ENCODE measurements around the gene TXNDC8. TPM values are rescaled to one million over a fixed set of nuclear protein-coding genes. Genes with fewer than 3 reads are reported as not detected.

TXNDC8 gene
- total RNA-seq, 1 experiment from 2014 or later = not detected

DNA sequence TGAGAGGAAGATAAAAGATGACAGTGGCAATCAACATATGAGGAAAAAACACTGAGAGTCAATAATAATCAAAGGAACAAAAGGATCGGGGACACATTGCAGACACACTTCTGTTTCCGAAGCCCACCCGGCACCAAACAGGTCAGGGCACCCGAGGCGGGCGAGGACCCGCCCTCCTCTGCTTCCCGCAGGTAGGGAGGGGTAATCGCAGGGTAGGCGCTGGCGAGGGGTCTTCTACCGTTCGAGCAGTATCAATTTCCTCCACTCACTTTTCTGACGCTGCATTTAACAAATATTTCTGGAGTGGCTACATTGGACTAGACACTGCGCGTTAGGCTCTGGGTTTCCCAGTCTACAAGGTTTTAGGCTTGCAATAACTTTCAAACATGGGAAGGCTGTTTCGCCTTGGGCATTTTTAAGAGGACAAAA, 82.6 kb downstream of the TXNDC8 start:
- RAD21 ChIA-PET (ENCODE audit: low non-redundant PET in 1 of 2, low total read pairs in 2 of 2, uncharacterized antibody in 2 of 2, unreplicated experiment in 2 of 2) = no interaction called here
- intact Hi-C loops (cut with micrococcal nuclease) = loop anchor here (5.0 kb wide), 1 partner anchor 1303 kb away; no protein-coding TSS in a partner anchor
- no peaks in the 10 kb centered on the region for H3K9me2 ChIP-seq (ENCODE audit: insufficient read depth)
- ATAC-seq (no peak), DNase-seq (ENCODE audit: low read depth, low spot score) (no peak)
- peak overlapping the region; percentile 87 for H3K4me2 ChIP-seq (ENCODE audit: low read length)
- peaks cover 7 to 12% of the 10 kb centered on the region in 2 experiments for H3K36me3 ChIP-seq (ENCODE audit: control insufficient read depth in 1 of 2, insufficient read depth in 2 of 2, low read length in 2 of 2)
- CTCF ChIA-PET = no interaction called here
- peak overlapping the region; percentile 94 for H3K9ac ChIP-seq (ENCODE audit: low read length)
- no peaks in the 10 kb centered on the region for H3K9me3 ChIP-seq (ENCODE audit: control insufficient read depth in 1 of 2, insufficient read depth in 1 of 2, low read depth in 1 of 2, low read length in 2 of 2)
- H3K79me2 ChIP-seq (ENCODE audit: insufficient read depth, low read length) = peaks cover 63% of the 10 kb centered on the region
- TF ChIP-seq POLR2AphosphoS5 (IDR thresholded peaks at IDR 0.05; ENCODE audit: low read depth, low read length) (no peak), EZH2 (IDR thresholded peaks at IDR 0.05) (no peak), FOSL1 (IDR thresholded peaks at IDR 0.05; ENCODE audit: low read depth) (no peak), JUND (IDR thresholded peaks at IDR 0.05) (no peak), YY1 (IDR thresholded peaks at IDR 0.05; ENCODE audit: extremely low read depth, insufficient replicate concordance, low read depth, low read length) (no peak), ELF1 (IDR thresholded peaks at IDR 0.05; ENCODE audit: borderline replicate concordance, low read depth) (no peak)
- TF ChIP-seq, protein P1, sequence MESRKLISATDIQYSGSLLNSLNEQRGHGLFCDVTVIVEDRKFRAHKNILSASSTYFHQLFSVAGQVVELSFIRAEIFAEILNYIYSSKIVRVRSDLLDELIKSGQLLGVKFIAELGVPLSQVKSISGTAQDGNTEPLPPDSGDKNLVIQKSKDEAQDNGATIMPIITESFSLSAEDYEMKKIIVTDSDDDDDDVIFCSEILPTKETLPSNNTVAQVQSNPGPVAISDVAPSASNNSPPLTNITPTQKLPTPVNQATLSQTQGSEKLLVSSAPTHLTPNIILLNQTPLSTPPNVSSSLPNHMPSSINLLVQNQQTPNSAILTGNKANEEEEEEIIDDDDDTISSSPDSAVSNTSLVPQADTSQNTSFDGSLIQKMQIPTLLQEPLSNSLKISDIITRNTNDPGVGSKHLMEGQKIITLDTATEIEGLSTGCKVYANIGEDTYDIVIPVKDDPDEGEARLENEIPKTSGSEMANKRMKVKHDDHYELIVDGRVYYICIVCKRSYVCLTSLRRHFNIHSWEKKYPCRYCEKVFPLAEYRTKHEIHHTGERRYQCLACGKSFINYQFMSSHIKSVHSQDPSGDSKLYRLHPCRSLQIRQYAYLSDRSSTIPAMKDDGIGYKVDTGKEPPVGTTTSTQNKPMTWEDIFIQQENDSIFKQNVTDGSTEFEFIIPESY (IDR thresholded peaks at IDR 0.05; ENCODE audit: extremely low read depth, insufficient replicate concordance, low read length) = no peak
- POLR2A ChIA-PET = no interaction called here
- no peak overlapping the region for H2AFZ ChIP-seq (ENCODE audit: low read depth, low read length, poor library complexity, severe bottlenecking)
- peak overlapping the region; percentile 76 to 86 for H3K4me3 ChIP-seq (replicated peaks in 1 of 2; ENCODE audit: low read depth in 1 of 2, low read length in 2 of 2)
- peaks cover 8 to 57% of the 10 kb centered on the region in 2 experiments for H3K4me1 ChIP-seq (ENCODE audit: control insufficient read depth in 1 of 2, insufficient read depth in 2 of 2, low read length in 2 of 2)
- H3K27ac ChIP-seq (ENCODE audit: low read depth, low read length) = peak overlapping the region; percentile 74
- no TSS peak for BruUV-seq (replicated peaks)
- peaks cover 51% of the 10 kb centered on the region; the same call in 1 of the 2 replicates for H4K20me1 ChIP-seq (ENCODE audit: insufficient read depth)
- no peaks in the 10 kb centered on the region for H3K27me3 ChIP-seq (ENCODE audit: insufficient read depth, low read length)

DNA sequence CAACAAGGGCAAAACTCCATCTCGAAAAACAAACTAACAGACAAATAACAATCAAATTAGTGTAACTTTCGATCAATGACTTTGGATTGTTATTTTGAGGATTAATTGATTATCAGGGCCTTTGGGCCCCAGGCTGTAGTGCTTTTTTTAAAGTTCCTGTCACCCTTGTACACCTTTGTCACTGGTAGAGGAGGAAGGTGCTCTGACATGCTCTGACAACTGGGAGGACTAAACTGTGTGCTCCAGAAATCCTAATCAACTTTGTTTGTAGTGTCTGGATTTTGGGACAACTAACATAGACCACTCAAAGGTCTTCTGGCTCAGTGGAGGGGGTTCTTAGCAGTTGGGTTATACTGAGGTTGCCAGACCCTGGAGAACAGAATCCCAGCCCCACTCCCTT, 83.2 kb downstream of the TXNDC8 start:
- no TSS peak for BruUV-seq (replicated peaks)
- POLR2A ChIA-PET = no interaction called here
- TF ChIP-seq SP1 (IDR thresholded peaks at IDR 0.05; ENCODE audit: low read depth) (no peak), ZNF274 (IDR thresholded peaks at IDR 0.05; ENCODE audit: low read depth, low read length) (no peak), ELF1 (IDR thresholded peaks at IDR 0.05; ENCODE audit: borderline replicate concordance, low read depth) (no peak), EGR1 (IDR thresholded peaks at IDR 0.05; ENCODE audit: low read depth) (no peak), CBX3 (IDR thresholded peaks at IDR 0.05; ENCODE audit: low read depth) (no peak), TCF7L2 (IDR thresholded peaks at IDR 0.05; ENCODE audit: borderline replicate concordance, extremely low read depth, insufficient read depth, insufficient read length) (no peak), YY1 (IDR thresholded peaks at IDR 0.05; ENCODE audit: extremely low read depth, insufficient replicate concordance, low read depth, low read length) (no peak), SIN3A (IDR thresholded peaks at IDR 0.05; ENCODE audit: low read depth) (no peak), POLR2AphosphoS5 (IDR thresholded peaks at IDR 0.05; ENCODE audit: low read depth, low read length) (no peak), EZH2 (IDR thresholded peaks at IDR 0.05) (no peak)
- TF ChIP-seq, protein P2, sequence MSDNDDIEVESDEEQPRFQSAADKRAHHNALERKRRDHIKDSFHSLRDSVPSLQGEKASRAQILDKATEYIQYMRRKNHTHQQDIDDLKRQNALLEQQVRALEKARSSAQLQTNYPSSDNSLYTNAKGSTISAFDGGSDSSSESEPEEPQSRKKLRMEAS (IDR thresholded peaks at IDR 0.05) = no peak
- TF ChIP-seq, protein P3, sequence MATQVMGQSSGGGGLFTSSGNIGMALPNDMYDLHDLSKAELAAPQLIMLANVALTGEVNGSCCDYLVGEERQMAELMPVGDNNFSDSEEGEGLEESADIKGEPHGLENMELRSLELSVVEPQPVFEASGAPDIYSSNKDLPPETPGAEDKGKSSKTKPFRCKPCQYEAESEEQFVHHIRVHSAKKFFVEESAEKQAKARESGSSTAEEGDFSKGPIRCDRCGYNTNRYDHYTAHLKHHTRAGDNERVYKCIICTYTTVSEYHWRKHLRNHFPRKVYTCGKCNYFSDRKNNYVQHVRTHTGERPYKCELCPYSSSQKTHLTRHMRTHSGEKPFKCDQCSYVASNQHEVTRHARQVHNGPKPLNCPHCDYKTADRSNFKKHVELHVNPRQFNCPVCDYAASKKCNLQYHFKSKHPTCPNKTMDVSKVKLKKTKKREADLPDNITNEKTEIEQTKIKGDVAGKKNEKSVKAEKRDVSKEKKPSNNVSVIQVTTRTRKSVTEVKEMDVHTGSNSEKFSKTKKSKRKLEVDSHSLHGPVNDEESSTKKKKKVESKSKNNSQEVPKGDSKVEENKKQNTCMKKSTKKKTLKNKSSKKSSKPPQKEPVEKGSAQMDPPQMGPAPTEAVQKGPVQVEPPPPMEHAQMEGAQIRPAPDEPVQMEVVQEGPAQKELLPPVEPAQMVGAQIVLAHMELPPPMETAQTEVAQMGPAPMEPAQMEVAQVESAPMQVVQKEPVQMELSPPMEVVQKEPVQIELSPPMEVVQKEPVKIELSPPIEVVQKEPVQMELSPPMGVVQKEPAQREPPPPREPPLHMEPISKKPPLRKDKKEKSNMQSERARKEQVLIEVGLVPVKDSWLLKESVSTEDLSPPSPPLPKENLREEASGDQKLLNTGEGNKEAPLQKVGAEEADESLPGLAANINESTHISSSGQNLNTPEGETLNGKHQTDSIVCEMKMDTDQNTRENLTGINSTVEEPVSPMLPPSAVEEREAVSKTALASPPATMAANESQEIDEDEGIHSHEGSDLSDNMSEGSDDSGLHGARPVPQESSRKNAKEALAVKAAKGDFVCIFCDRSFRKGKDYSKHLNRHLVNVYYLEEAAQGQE (IDR thresholded peaks at IDR 0.05; ENCODE audit: low read depth) = no peak

More for the DNA sequence above, 83.2 kb downstream of the TXNDC8 start:
- Histone ChIP-seq H4K20me1 (ENCODE audit: insufficient read depth) (peaks cover 54% of the 10 kb centered on the region; the same call in 1 of the 2 replicates), H3K36me3 (ENCODE audit: control insufficient read depth in 1 of 2, insufficient read depth in 2 of 2, low read length in 2 of 2) (peaks cover 10 to 17% of the 10 kb centered on the region in 2 experiments), H3K9me2 (ENCODE audit: insufficient read depth) (no peaks in the 10 kb centered on the region), H2AFZ (ENCODE audit: low read depth, low read length, poor library complexity, severe bottlenecking) (no peak overlapping the region), H3K4me3 (replicated peaks in 1 of 2; ENCODE audit: low read depth in 1 of 2, low read length in 2 of 2) (peak overlapping the region; percentile 76 to 86), H3K79me2 (ENCODE audit: insufficient read depth, low read length) (peaks cover 68% of the 10 kb centered on the region), H3K4me2 (ENCODE audit: low read length) (peak overlapping the region; percentile 87), H3K4me1 (ENCODE audit: control insufficient read depth in 1 of 2, insufficient read depth in 2 of 2, low read length in 2 of 2) (peaks cover 8 to 54% of the 10 kb centered on the region in 2 experiments), H3K27me3 (ENCODE audit: insufficient read depth, low read length) (no peaks in the 10 kb centered on the region), H3K27ac (ENCODE audit: low read depth, low read length) (peak overlapping the region; percentile 74; the same call in 1 of the 2 replicates), H3K9ac (ENCODE audit: low read length) (peak overlapping the region; percentile 94), H3K9me3 (ENCODE audit: control insufficient read depth in 1 of 2, insufficient read depth in 1 of 2, low read depth in 1 of 2, low read length in 2 of 2) (no peaks in the 10 kb centered on the region)
- DNase-seq (ENCODE audit: low read depth, low spot score) (no peak), ATAC-seq (no peak)
- RAD21 ChIA-PET (ENCODE audit: low non-redundant PET in 1 of 2, low total read pairs in 2 of 2, uncharacterized antibody in 2 of 2, unreplicated experiment in 2 of 2) = no interaction called here
- intact Hi-C loops (cut with micrococcal nuclease) = no loop called here
- CTCF ChIA-PET = no interaction called here

Measured in HCT116 (cell line).